ENCODE data around the gene TGIF2. TPM values are rescaled to one million over a fixed set of nuclear protein-coding genes. Genes with fewer than 3 reads are reported as not detected.
A peak's percentile ranks its signal among the peaks of the same experiment; 100 is the strongest.

TGIF2 gene
- total and polyA plus RNA-seq, 2 of the 13 experiments (the other 11 are each of a cell fraction or from before 2014, with no cell fraction given) = 41.3 to 53.9 TPM

GRCh38 chr20:36571564-36572504 lies 1.6 kb upstream of the TGIF2 start (continued):
- TF ChIP-seq ZNF687 (CRISPR knock-in tag; IDR thresholded peaks at IDR 0.05) (peak; percentile 60), RFX3 (CRISPR knock-in tag; IDR thresholded peaks at IDR 0.05) (no peak), FOXO1 (CRISPR knock-in tag; IDR thresholded peaks at IDR 0.05) (peak; percentile 14; the same call in 1 of the 2 replicates), FOSL2 (CRISPR knock-in tag; IDR thresholded peaks at IDR 0.05) (no peak), TFAP4 (IDR thresholded peaks at IDR 0.05; ENCODE audit: borderline replicate concordance, low read depth) (0 out of 2 replicates have a peak, but pooled peaks have one; percentile 30), IRF1 (CRISPR knock-in tag; IDR thresholded peaks at IDR 0.05; ENCODE audit: low read depth) (0 out of 2 replicates have a peak, but pooled peaks have one; percentile 63), MXI1 (IDR thresholded peaks at IDR 0.05; ENCODE audit: borderline replicate concordance, low read depth, low read length) (no peak; the same call in 2 of the 3 replicates), RCOR2 (CRISPR knock-in tag; IDR thresholded peaks at IDR 0.05) (no peak), ZNF530 (CRISPR knock-in tag; IDR thresholded peaks at IDR 0.05; ENCODE audit: low read depth) (no peak), CBFB (CRISPR knock-in tag; IDR thresholded peaks at IDR 0.05) (no peak), MAX (IDR thresholded peaks at IDR 0.05) (peak; percentile 47; the same call in 1 of the 2 replicates), ZNF607 (CRISPR knock-in tag; IDR thresholded peaks at IDR 0.05; ENCODE audit: borderline replicate concordance) (0 out of 2 replicates have a peak, but pooled peaks have one; percentile 62), ARNT (IDR thresholded peaks at IDR 0.05) (no peak), ZNF678 (CRISPR knock-in tag; IDR thresholded peaks at IDR 0.05) (no peak), AGO2 (optimal IDR thresholded peaks at IDR 0.05; ENCODE audit: low read depth, low read length) (no peak), ZNF546 (CRISPR knock-in tag; conservative IDR thresholded peaks at IDR 0.05) (0 out of 2 replicates have a peak, but pooled peaks have one; percentile 6), NFIC (IDR thresholded peaks at IDR 0.05; ENCODE audit: low read length) (peak; percentile 45; the same call in 1 of the 2 replicates), ZNF570 (CRISPR knock-in tag; IDR thresholded peaks at IDR 0.05; ENCODE audit: borderline replicate concordance) (no peak), ZNF703 (CRISPR knock-in tag; IDR thresholded peaks at IDR 0.05; ENCODE audit: borderline replicate concordance) (0 out of 2 replicates have a peak, but pooled peaks have one; percentile 44), ZIK1 (CRISPR knock-in tag; IDR thresholded peaks at IDR 0.05; ENCODE audit: borderline replicate concordance, low read depth) (0 out of 2 replicates have a peak, but pooled peaks have one; percentile 37), SPEN (CRISPR knock-in tag; IDR thresholded peaks at IDR 0.05; ENCODE audit: low read depth) (peak; percentile 39), NR0B2 (CRISPR knock-in tag; IDR thresholded peaks at IDR 0.05) (no peak), KMT2A (CRISPR knock-in tag; IDR thresholded peaks at IDR 0.05) (peak; percentile 69)
